Progenitor cell of endocrine pancreas (in vitro differentiated cells): Measurements from ENCODE around the gene ADAMTS2. TPM values are rescaled to one million over a fixed set of nuclear protein-coding genes. Genes with fewer than 3 reads are reported as not detected.

Experiments used
- DNase-seq: peaks from one replicate; pipeline ENCODE4 v3.0.0; 2021; ENCODE audit warnings: low spot score; ENCODE audit not compliant: unreplicated experiment
- H3K27ac Mint-ChIP-seq: 2 replicates; pipeline ENCODE4 v1.8.0; 2021; ENCODE audit warnings: mild to moderate bottlenecking, moderate library complexity, mixed read lengths
- H3K27me3 Mint-ChIP-seq: 2 replicates; pipeline ENCODE4 v1.8.0; 2021; ENCODE audit warnings: mixed read lengths
- H3K36me3 Mint-ChIP-seq: 2 replicates; pipeline ENCODE4 v1.8.0; 2022; ENCODE audit warnings: mixed read lengths; ENCODE audit not compliant: insufficient read depth
- H3K4me1 Mint-ChIP-seq: 2 replicates; pipeline ENCODE4 v1.8.0; 2021; ENCODE audit warnings: low read depth, mixed read lengths
- H3K4me3 Mint-ChIP-seq: 2 replicates; pipeline ENCODE4 v1.8.0; 2021; ENCODE audit warnings: low read depth, mild to moderate bottlenecking, moderate library complexity, mixed read lengths
- H3K9me3 Mint-ChIP-seq: 2 replicates; pipeline ENCODE4 v1.8.0; 2021; ENCODE audit warnings: low read depth, mixed read lengths
- total RNA-seq: library from RNA; stranded (reverse); gene quantifications from 2 replicates; pipeline ENCODE4 v1.2.1, GENCODE V29; 2021
- TF ChIP-seq, protein P1 (sequence below): fragments of 200-600 bp; sonication (generic); IDR thresholded peaks from one replicate; pipeline ENCODE4 v1.5.0; 2021; ENCODE audit warnings: antibody characterized with exemption, mild to moderate bottlenecking; ENCODE audit not compliant: unreplicated experiment

Gene ADAMTS2
- total RNA-seq, 1 donor from 2014 or later: 2.5 TPM

DNA sequence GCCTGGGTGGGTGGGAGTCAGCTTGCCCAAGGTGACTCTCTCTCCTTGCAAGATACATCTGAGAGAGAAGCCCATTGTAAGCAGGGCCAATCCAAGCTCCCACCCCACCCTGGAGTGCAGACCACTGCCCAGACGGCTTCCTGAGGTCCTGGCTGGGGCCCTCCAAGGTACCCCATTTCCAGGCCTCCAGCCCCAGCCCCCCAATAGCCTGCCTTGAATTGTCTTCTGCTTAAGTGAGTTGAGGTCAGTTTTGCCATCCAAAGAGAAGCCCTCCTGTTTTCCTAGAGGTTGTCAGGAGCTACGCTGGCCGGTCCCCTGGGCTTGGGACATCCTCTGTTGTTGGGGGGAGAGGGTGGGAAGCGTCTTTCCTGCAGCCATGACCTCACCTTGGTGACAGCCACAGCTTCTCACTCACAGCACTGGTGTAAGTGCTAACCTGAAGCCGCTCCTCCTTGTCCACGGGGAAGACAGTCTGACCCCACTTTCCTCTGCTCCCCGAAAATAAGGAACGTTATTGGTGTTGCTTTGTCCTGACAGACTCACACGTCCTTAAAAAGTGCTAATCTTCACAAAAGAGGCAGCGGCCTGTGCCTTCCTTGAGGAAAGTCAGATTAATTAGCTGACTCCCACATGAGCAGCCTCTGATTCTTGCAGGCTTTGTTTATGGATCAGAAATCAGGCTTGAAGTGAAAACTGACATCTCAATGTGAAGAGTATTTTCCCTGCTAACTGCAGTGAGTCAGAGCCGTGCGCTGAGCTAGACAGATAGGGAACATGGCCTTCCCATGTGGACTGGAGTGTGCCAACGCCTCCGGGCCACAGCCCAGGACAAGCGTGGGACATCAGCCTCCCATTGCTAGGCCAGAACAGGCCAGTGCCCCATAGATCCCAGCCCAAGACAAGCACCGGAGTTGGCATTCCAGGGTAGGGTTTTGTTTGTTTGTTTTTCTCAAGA lies 52.3 kb downstream of the ADAMTS2 start:
- no peak for DNase-seq
- TF ChIP-seq, protein P1, sequence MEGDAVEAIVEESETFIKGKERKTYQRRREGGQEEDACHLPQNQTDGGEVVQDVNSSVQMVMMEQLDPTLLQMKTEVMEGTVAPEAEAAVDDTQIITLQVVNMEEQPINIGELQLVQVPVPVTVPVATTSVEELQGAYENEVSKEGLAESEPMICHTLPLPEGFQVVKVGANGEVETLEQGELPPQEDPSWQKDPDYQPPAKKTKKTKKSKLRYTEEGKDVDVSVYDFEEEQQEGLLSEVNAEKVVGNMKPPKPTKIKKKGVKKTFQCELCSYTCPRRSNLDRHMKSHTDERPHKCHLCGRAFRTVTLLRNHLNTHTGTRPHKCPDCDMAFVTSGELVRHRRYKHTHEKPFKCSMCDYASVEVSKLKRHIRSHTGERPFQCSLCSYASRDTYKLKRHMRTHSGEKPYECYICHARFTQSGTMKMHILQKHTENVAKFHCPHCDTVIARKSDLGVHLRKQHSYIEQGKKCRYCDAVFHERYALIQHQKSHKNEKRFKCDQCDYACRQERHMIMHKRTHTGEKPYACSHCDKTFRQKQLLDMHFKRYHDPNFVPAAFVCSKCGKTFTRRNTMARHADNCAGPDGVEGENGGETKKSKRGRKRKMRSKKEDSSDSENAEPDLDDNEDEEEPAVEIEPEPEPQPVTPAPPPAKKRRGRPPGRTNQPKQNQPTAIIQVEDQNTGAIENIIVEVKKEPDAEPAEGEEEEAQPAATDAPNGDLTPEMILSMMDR: no peak
- Mint-ChIP-seq H3K4me1 (no peaks in the 10 kb centered on the region), H3K36me3 (no peaks in the 10 kb centered on the region), H3K4me3 (no peak overlapping the region), H3K27me3 (no peaks in the 10 kb centered on the region), H3K9me3 (no peaks in the 10 kb centered on the region), H3K27ac (no peak overlapping the region)

DNA sequence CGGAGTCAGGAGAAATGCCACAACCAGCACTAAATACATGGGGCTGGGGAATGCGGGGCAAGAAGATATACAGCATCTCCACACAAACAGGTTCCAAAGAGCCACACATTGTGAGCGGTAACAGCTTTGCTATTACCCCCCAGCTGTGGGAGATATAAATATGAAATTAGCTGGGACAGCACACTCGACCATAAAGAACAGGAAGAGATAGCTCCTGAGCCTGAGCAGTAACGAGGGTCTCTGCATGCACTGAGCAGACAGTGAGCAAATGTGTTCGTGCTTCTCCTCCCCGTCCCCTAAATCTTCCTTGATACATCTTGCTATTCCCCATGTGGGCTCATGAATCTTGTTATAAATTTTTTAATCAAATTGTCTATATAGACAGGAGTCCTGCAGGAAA lies 53.1 kb downstream of the ADAMTS2 start:
- Mint-ChIP-seq H3K9me3 (no peaks in the 10 kb centered on the region), H3K4me1 (no peaks in the 10 kb centered on the region), H3K4me3 (no peak overlapping the region), H3K36me3 (no peaks in the 10 kb centered on the region), H3K27ac (no peak overlapping the region), H3K27me3 (no peaks in the 10 kb centered on the region)
- DNase-seq: no peak
- TF ChIP-seq, protein P1: no peak

DNA sequence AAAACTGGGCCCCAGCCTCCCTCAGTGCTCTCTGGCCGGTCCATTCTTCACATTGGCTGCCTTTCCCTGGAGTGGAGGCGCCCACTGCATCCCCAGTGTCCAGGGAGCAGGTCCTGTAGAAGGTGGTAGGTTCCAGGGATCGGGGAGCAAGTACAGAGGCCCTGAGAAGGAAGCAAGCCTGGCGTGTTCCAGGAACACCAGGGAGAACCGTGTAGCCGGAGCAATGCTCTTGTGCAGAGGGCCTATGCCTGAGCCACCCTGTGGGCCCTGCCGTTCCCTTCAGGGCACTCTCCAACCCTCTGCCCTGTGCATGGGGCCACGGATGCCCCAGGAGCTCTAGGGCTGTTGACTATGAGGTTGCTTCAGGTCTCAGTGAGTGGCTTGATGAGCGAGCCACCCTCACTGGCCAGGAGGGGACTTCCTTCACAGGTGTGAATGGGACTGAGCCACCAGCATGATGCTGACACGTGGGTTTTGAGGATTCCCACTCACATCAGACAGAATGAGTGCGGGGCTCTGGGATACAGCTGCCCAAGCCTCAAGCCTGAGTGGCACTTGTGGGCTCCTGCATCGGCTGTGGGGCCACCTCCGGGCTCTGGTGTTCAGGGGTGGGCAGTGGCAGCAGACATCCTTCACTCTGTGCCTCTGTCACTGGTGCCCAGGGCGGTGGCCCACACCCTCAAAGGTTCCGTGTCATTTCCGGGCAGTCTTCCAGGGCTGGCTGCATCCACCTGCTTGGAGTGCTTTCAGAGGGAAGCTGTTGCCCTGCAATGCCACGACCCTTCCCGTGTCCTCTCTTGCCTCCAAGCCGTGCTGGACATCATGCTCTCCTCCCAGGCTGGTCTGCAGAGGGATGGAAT lies 54.4 kb downstream of the ADAMTS2 start:
- no peaks in the 10 kb centered on the region for H3K4me1 Mint-ChIP-seq
- DNase-seq: no peak
- no peaks in the 10 kb centered on the region for H3K9me3 Mint-ChIP-seq
- H3K27me3 Mint-ChIP-seq: no peaks in the 10 kb centered on the region
- no peak overlapping the region for H3K27ac Mint-ChIP-seq
- no peaks in the 10 kb centered on the region for H3K36me3 Mint-ChIP-seq
- no peak overlapping the region for H3K4me3 Mint-ChIP-seq
- TF ChIP-seq, protein P1: no peak

DNA sequence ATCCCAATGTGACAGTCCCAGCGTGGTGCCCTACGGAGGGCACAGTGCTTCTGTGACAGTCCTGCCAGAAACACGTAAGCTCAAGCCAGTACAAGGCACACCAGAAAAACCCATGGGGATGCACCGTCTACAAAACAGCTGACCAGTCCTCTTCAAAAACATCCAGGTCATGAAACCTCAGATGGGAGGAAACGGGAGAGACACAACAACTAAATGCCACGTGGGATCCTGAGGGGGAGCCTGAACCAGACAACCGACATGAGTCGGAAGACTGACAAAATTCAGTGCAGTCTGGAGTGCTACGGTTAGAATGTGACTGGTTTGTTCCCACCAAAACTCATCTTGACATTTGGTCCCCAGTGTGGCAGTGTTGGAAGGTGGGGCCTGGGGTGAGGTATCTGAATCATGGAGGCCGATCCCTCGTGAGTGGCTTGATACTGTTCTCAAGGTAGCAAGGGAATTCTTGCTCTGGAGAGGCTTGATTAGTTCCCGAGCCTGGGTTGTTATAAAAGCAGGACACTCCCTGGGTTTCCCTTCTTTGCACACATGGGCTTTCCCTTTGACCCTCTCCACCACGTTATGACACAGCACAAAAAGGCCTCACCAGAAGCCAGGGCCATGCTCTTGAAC lies 55.4 kb downstream of the ADAMTS2 start:
- Mint-ChIP-seq H3K27me3 (no peaks in the 10 kb centered on the region), H3K27ac (no peak overlapping the region), H3K9me3 (no peaks in the 10 kb centered on the region), H3K4me3 (no peak overlapping the region), H3K36me3 (no peaks in the 10 kb centered on the region), H3K4me1 (no peaks in the 10 kb centered on the region)
- TF ChIP-seq, protein P1: no peak
- DNase-seq: no peak

DNA sequence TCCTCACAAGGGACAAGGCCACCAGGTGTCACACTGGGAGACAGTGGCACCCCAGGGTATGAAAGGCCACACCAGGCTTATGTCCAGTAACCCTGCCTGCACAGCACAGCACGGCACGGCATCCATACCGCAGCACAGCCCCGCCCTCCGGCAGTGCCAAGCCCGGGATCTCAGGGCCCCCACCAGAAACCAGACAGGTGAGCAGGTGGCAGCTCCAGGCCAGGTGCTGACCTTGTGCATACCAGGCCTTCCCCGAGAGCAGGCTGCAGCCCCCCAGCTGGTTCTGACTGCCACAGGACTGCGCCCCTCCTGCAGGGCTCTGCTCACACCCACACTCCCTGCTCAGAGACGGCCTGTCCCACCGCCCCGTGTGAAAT lies 56.5 kb downstream of the ADAMTS2 start:
- Mint-ChIP-seq H3K4me3 (no peak overlapping the region), H3K27ac (no peak overlapping the region), H3K36me3 (no peaks in the 10 kb centered on the region), H3K27me3 (no peaks in the 10 kb centered on the region), H3K4me1 (no peaks in the 10 kb centered on the region), H3K9me3 (no peaks in the 10 kb centered on the region)
- no peak for DNase-seq
- TF ChIP-seq, protein P1: no peak
